Suppressor macrophage treated with lipopolysaccharide for 4 hours (primary cell): ENCODE measurements around the gene GUCY1A2.

ENCODE experiments used
- DNase-seq: peaks from one replicate; pipeline ENCODE4 v3.0.0-alpha.2; 2020

The GUCY1A2 gene

GRCh38 chr11:106717222-106717621 lies 301.1 kb downstream of the GUCY1A2 start:
- DNase-seq: no peak

- DNase-seq: no peak
These were observed 304.1 kb downstream of the GUCY1A2 start for GRCh38 chr11:106714199-106714598.

- no peak for DNase-seq
These were observed 309.9 kb downstream of the GUCY1A2 start for GRCh38 chr11:106708348-106708747.

GRCh38 chr11:106706355-106706754 lies 311.9 kb downstream of the GUCY1A2 start:
- DNase-seq: no peak

GRCh38 chr11:106702805-106703204 lies 315.5 kb downstream of the GUCY1A2 start:
- DNase-seq: no peak

GRCh38 chr11:106697058-106697457 lies 321.2 kb downstream of the GUCY1A2 start:
- DNase-seq: no peak

- DNase-seq: no peak
These were observed 322.8 kb downstream of the GUCY1A2 start for GRCh38 chr11:106695506-106695905.

GRCh38 chr11:106694501-106694900 lies 323.8 kb downstream of the GUCY1A2 start:
- DNase-seq: no peak

- no peak for DNase-seq
These were observed 326.4 kb downstream of the GUCY1A2 start for GRCh38 chr11:106691807-106692365.

GRCh38 chr11:106690923-106691322 lies 327.4 kb downstream of the GUCY1A2 start:
- no peak for DNase-seq

- DNase-seq: no peak
These were observed 333.3 kb downstream of the GUCY1A2 start for GRCh38 chr11:106684944-106685343.

GRCh38 chr11:106683435-106683834 lies 334.8 kb downstream of the GUCY1A2 start:
- no peak for DNase-seq

- DNase-seq: no peak
These were observed 336.8 kb downstream of the GUCY1A2 start for GRCh38 chr11:106681435-106681834.

GRCh38 chr11:106679581-106679980 lies 338.7 kb downstream of the GUCY1A2 start:
- DNase-seq: no peak

GRCh38 chr11:106679181-106679580 lies 339.1 kb downstream of the GUCY1A2 start:
- DNase-seq: no peak

GRCh38 chr11:106670069-106670468 lies 348.2 kb downstream of the GUCY1A2 start:
- DNase-seq: no peak

GRCh38 chr11:106668147-106668546 lies 350.1 kb downstream of the GUCY1A2 start:
- DNase-seq: no peak

GRCh38 chr11:106656646-106657045 lies 361.6 kb downstream of the GUCY1A2 start:
- DNase-seq: no peak

- no peak for DNase-seq
These were observed 373.5 kb downstream of the GUCY1A2 start for GRCh38 chr11:106644824-106645223.

- DNase-seq: no peak
These were observed 375.9 kb downstream of the GUCY1A2 start for GRCh38 chr11:106642331-106642730.

GRCh38 chr11:106632283-106632682 lies 386.0 kb downstream of the GUCY1A2 start:
- no peak for DNase-seq

- no peak for DNase-seq
These were observed 390.6 kb downstream of the GUCY1A2 start for GRCh38 chr11:106627694-106628093.

- no peak for DNase-seq
These were observed 392.7 kb downstream of the GUCY1A2 start for GRCh38 chr11:106625566-106625965.

GRCh38 chr11:106624377-106624776 lies 393.9 kb downstream of the GUCY1A2 start:
- no peak for DNase-seq
